H54 (cell line): Measurements from ENCODE around the gene CORO2A.
"Not testable (repeated sequence)": the region's sequence is repeated elsewhere in the genome, so short reads cannot be mapped to it uniquely, and the experiment has no call there.

Experiments used
- DNase-seq: peaks from one replicate; pipeline ENCODE4 v3.0.0; 2011; ENCODE audit warnings: low spot score, mixed read lengths; ENCODE audit not compliant: insufficient read length
- FAIRE-seq: peaks from 3 replicates; lab custom pipeline; 2011; peaks lifted over from hg19 to GRCh38; lab: Jason Lieb, UNC
- POLR2A ChIP-seq: IDR thresholded peaks from 2 replicates; pipeline ENCODE4 v1.6.1; 2011; ENCODE audit warnings: low read depth, mild to moderate bottlenecking, low read length

The CORO2A gene

DNA sequence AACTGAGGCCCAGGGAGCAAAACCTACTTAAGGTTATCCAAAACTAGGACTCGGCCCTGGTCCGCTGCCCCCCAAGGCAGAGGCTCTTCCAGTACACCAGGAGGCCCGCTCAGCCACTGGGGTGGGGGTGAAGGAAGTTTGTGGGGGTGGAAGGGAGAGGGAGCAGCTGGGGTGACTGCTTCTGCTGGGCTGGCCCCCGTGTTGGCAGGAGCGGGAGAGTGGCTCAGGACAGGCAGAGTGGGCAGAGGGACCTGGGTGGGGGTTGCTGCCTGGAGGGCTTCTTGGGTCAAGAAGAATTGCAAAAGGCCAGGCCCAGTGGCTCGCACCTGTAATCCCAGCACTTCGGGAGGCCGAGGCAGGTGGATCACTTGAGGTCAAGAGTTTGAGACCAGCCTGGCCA lies 65.2 kb downstream of the CORO2A start:
- no peak for FAIRE-seq
- no peak for DNase-seq
- TF ChIP-seq POLR2A: no peak

- FAIRE-seq: no peak
- no peak for DNase-seq
- no peak for TF ChIP-seq POLR2A
These were observed 67.6 kb downstream of the CORO2A start for GRCh38 chr9:98124637-98125426.

DNA sequence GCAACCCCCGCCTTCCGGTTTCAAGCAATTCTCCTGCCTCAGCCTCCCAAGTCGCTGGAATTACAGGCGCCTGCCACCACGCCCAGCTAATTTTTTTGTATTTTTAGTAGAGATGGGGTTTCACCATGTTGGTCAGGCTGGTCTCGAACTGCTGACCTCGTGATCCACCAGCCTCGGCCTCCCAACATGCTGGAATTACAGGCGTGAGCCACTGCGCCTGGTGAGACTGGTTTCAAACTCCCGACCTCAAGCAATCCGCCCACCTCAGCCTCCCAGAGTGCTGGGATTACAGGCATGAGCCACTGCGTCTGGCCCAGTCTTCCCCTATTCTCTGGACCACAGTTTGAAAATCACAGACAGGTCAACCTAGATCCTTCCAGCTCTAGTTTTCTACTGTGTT lies 68.3 kb downstream of the CORO2A start:
- FAIRE-seq, DNase-seq: not testable (repeated sequence)

DNA sequence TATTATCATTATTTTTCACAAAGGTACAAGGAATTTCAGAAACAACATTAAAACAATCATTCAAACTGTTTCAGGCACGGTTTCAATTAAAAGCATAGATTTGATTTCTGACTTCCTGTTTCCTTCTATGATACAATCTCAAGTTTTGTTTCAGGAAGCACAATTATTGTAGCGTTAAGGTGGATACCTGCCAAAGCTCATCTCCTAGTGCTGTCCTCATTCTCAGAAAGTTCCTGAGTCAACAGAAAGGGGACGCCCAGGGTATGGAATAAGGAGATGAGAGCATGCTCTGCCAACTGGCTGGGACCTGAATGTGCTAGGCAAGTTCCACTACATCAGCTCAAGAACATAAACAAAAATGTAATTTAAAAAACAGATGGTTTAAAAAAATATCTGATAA lies 71.4 kb downstream of the CORO2A start:
- FAIRE-seq: no peak
- DNase-seq: no peak
- TF ChIP-seq POLR2A: no peak

DNA sequence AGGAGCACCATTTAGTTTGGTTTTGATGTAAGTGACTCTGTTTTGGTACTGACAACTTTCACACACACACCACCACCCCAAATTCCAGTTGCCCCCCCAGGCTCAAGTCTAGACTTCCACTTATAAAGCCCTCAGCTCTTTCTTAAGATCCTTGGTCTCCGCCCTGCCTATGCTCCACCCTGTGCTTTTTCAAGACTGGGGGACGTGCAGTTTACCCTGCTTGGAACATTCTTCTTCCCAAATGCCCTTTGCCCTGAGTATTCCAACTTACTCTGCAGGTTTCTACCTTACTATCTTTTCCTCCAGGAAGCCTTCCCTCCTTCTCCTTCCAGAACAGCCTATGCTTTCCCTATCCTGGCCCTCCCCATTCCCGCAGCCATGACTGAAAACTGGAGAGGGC lies 72.0 kb downstream of the CORO2A start:
- DNase-seq: no peak
- FAIRE-seq: no peak
- TF ChIP-seq POLR2A: no peak

GRCh38 chr9:98118640-98119601 lies 73.5 kb downstream of the CORO2A start, which contains the start of gene TRIM14:
Gene TRIM14, minus strand, starts transcription at chr9:98119222. Its CDS starts 34 bp downstream, at chr9:98119188.
- FAIRE-seq (no peak), DNase-seq (peak; percentile 98)
- TF ChIP-seq POLR2A: peak; percentile 67; the same call in 1 of the 2 replicates

DNA sequence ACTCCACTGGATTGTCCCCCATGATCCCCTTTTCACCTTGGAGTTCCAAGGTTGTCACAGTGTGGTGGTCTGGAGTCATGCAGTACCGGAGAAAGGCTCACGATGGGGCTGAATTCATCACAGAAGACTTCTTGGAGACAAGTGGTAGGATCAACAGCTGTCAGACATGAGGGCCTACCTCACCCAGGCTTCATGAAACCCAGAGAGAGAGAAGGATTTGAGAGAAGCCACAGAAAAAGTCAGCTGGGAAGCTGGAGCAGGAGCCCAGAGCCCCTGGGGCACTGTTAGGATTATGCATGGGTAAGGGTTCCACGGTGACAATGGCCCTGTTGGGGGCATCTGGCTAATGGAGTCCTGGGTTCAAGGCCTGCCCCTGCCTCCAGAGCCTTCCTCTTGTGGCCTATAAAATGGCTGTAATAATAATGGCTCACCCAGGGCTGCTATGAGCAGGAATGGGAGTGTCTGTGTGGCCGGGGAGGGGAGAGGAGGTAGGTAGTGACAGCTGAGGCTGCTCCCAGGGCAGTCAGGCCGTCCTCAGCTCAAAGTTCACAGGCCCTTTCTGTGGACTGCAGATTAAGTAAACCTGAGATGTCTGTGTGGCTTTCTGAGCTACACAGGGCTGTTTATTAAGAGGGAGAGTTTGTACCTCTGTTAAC lies 74.3 kb downstream of the CORO2A start:
- no peak for TF ChIP-seq POLR2A
- DNase-seq: peak; percentile 76
- peak; percentile 27 for FAIRE-seq

DNA sequence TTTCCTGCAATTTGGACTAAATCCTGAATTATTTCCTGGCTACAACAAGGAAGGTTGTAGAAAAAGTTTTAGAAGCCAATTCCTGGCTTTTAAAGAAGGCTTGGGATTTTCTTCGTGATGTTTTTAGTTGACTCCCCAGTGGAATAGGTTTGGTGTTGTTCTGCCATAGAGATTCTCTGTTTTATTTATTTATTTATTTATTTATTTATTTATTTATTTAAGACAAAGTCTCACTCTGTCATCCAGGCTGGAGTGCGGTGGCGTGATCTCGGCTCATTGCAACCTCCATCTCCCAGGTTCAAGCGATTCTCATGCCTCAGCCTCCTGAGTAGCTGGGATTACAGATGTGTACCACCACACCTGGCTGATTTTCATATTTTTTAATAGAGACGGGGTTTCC lies 75.3 kb downstream of the CORO2A start:
- DNase-seq, FAIRE-seq: not testable (repeated sequence)

- no peak for DNase-seq
- FAIRE-seq: no peak
- no peak for TF ChIP-seq POLR2A
These were observed 83.4 kb downstream of the CORO2A start for GRCh38 chr9:98109052-98109451.

GRCh38 chr9:98108531-98109031 lies 83.9 kb downstream of the CORO2A start:
- no peak for FAIRE-seq
- no peak for DNase-seq
- no peak for TF ChIP-seq POLR2A

DNA sequence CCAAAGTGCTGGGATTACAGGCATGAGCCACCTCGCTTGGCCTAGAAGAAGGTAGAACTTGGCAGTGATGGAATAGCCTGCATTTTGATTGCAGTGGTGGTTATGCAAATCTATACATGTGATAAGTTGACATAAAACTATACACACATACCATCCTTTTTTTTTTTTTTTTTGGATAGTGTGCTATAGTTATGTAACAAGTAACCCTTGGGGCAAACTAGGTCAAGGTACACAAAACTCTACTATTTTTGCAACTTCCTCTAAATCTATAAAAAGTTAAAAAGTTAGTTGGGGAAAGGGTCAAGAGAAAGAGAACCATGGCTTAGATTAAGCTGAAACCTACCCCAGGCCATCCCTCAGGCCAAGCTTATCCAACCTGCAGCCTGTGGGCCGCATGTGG lies 84.5 kb downstream of the CORO2A start:
- DNase-seq (no peak), FAIRE-seq (no peak)
- no peak for TF ChIP-seq POLR2A

DNA sequence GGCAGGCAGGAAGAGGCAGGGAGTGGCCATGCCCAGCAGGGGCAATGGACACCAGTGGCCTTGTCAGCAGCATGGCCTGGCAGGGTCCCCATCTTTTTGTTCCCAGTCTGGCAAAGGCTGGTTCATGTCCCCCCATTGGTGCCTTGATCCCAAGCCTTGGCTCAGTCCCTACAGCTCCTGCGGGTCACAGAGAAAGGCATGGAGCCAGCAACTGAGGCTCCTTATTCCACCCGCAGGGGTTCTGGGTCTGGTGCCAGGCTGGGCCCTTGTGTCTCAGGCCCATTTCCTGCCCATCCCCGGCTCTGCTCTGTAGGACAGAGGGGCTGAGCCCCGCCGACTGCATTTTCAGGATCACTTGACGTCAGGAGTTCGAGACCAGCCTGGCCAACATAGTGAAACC lies 87.4 kb downstream of the CORO2A start:
- TF ChIP-seq POLR2A: no peak
- FAIRE-seq: no peak

GRCh38 chr9:98104445-98104881 lies 88.0 kb downstream of the CORO2A start:
- no peak for DNase-seq
- no peak for TF ChIP-seq POLR2A
- FAIRE-seq: no peak

More for the DNA sequence above, 87.4 kb downstream of the CORO2A start:
- DNase-seq: no peak
